ENCODE data around the gene ISL2.

The ISL2 gene

GRCh38 chr15:76343313-76343996, 6.9 kb downstream of the ISL2 start:
- no peak for DNase-seq

GRCh38 chr15:76344893-76345582, 8.5 kb downstream of the ISL2 start:
- no peak for DNase-seq

- no peak for DNase-seq
These were observed 9.0 kb downstream of the ISL2 start for GRCh38 chr15:76345583-76345879.

GRCh38 chr15:76345880-76346668, 9.5 kb downstream of the ISL2 start:
- DNase-seq: no peak

- DNase-seq: no peak
These were observed 10.3 kb downstream of the ISL2 start for GRCh38 chr15:76346669-76347481.

GRCh38 chr15:76347482-76348055, 11.0 kb downstream of the ISL2 start:
- DNase-seq: no peak

- no peak for DNase-seq
These were observed 12.9 kb downstream of the ISL2 start for GRCh38 chr15:76349301-76350070.

GRCh38 chr15:76353023-76353577, 16.5 kb downstream of the ISL2 start:
- no peak for DNase-seq

GRCh38 chr15:76353903-76354302, 17.3 kb downstream of the ISL2 start:
- DNase-seq: no peak

GRCh38 chr15:76354823-76355440, 18.4 kb downstream of the ISL2 start:
- no peak for DNase-seq

GRCh38 chr15:76358453-76358852, 21.9 kb downstream of the ISL2 start:
- DNase-seq: no peak

- no peak for DNase-seq
These were observed 22.6 kb downstream of the ISL2 start for GRCh38 chr15:76359152-76359551.

- no peak for DNase-seq
These were observed 23.8 kb downstream of the ISL2 start for GRCh38 chr15:76360416-76360815.

- no peak for DNase-seq
These were observed 26.7 kb downstream of the ISL2 start for GRCh38 chr15:76363251-76363650.

GRCh38 chr15:76366714-76367113, 30.1 kb downstream of the ISL2 start:
- DNase-seq: no peak

- DNase-seq: no peak
These were observed 31.6 kb downstream of the ISL2 start for GRCh38 chr15:76368122-76368621.

- DNase-seq: no peak
These were observed 39.5 kb downstream of the ISL2 start for GRCh38 chr15:76376029-76376428.

- no peak for DNase-seq
These were observed 40.2 kb downstream of the ISL2 start for GRCh38 chr15:76376816-76377215.

- no peak for DNase-seq
These were observed 40.6 kb downstream of the ISL2 start for GRCh38 chr15:76377217-76377616.

GRCh38 chr15:76377751-76378150, 41.2 kb downstream of the ISL2 start:
- DNase-seq: no peak

GRCh38 chr15:76378691-76379090, 42.1 kb downstream of the ISL2 start:
- no peak for DNase-seq

Measured in SIG-M5 (cell line).